Spinal cord (tissue), 10 donors: ENCODE data around the gene NEO1. TPM values are rescaled to one million over a fixed set of nuclear protein-coding genes. Genes with fewer than 3 reads are reported as not detected.

ENCODE experiments used
- DNase-seq, 6 donors: peaks; one replicate each; pipeline versions ENCODE4 v3.0.0 to v3.0.0-alpha.2; 2013 to 2015; ENCODE audit warnings: low spot score in 6 of 6, low read depth in 4 of 6
- H3K27ac ChIP-seq: one replicate; pipeline ENCODE4 v1.5.1; 2013; ENCODE audit warnings: low read depth, low read length, control low read depth
- H3K27me3 ChIP-seq: one replicate; pipeline ENCODE4 v1.6.1; 2013; ENCODE audit warnings: low read length; ENCODE audit not compliant: control insufficient read depth, insufficient read depth
- H3K36me3 ChIP-seq: one replicate; pipeline ENCODE4 v1.6.1; 2013; ENCODE audit warnings: low read length; ENCODE audit not compliant: control insufficient read depth, insufficient read depth
- H3K4me1 ChIP-seq: one replicate; pipeline ENCODE4 v1.6.1; 2013; ENCODE audit warnings: low read length; ENCODE audit not compliant: control insufficient read depth, insufficient read depth
- H3K4me3 ChIP-seq: one replicate; pipeline ENCODE4 v1.5.1; 2013; ENCODE audit warnings: low read depth, low read length, control low read depth
- H3K9me3 ChIP-seq: one replicate; pipeline ENCODE4 v1.6.1; 2013; ENCODE audit warnings: low read length; ENCODE audit not compliant: control insufficient read depth, insufficient read depth
- WGBS: methylation state at CpG from one replicate; pipeline ENCODE4 v1.1.5; 2013; ENCODE audit warnings: missing lambda C conversion rate; ENCODE audit not compliant: insufficient coverage; 5-methylcytosine and 5-hydroxymethylcytosine counted together
- polyA plus RNA-seq, 2 donors: library from polyadenylated mRNA; unstranded; fragments of 120-200 nt; gene quantifications; one replicate each; pipeline ENCODE4 v1.2.1, GENCODE V29; 2013; ENCODE audit not compliant: insufficient read length in 2 of 2
- total RNA-seq, 2 donors: library from RNA; depleted of rRNA in 1 of 2; stranded (reverse); fragments of 120-200 nt in 1 of 2; fragments of >200 nt in 1 of 2; gene quantifications; one replicate each; pipeline versions ENCODE4 v1.2.3 to v1.2.4, GENCODE V29; 2013 to 2014
- donor health status: healthy.

The NEO1 gene
- total and polyA plus RNA-seq, 4 donors = 70.6 to 121 (median 104) TPM

GRCh38 chr15:73335026-73335425 is 282.8 kb downstream of the NEO1 start:
- H3K9me3 ChIP-seq = no peaks in the 10 kb centered on the region
- 58% methylated on average over 5 of the region's 9 CpGs for WGBS
- no peak overlapping the region for H3K27ac ChIP-seq
- no peaks in the 10 kb centered on the region for H3K27me3 ChIP-seq
- DNase-seq = no peak
- H3K36me3 ChIP-seq = peaks cover 42% of the 10 kb centered on the region
- no peak overlapping the region for H3K4me3 ChIP-seq
- peaks cover 39% of the 10 kb centered on the region for H3K4me1 ChIP-seq

GRCh38 chr15:73335471-73335870 is 283.2 kb downstream of the NEO1 start:
- Histone ChIP-seq H3K4me1 (peaks cover 36% of the 10 kb centered on the region), H3K27ac (no peak overlapping the region), H3K36me3 (peaks cover 40% of the 10 kb centered on the region), H3K27me3 (no peaks in the 10 kb centered on the region), H3K9me3 (no peaks in the 10 kb centered on the region), H3K4me3 (no peak overlapping the region)
- WGBS = 44% methylated on average over 2 of the region's 5 CpGs
- no peak for DNase-seq

GRCh38 chr15:73336756-73337155 is 284.5 kb downstream of the NEO1 start:
- Histone ChIP-seq H3K36me3 (peaks cover 39% of the 10 kb centered on the region), H3K4me1 (peaks cover 32% of the 10 kb centered on the region), H3K27ac (no peak overlapping the region), H3K27me3 (no peaks in the 10 kb centered on the region), H3K9me3 (no peaks in the 10 kb centered on the region), H3K4me3 (no peak overlapping the region)
- DNase-seq = no peak
- WGBS = 92% methylated on average over 7 of the region's 7 CpGs

- Histone ChIP-seq H3K36me3 (peaks cover 39% of the 10 kb centered on the region), H3K4me1 (peaks cover 36% of the 10 kb centered on the region), H3K27me3 (no peaks in the 10 kb centered on the region), H3K27ac (no peak overlapping the region), H3K9me3 (no peaks in the 10 kb centered on the region), H3K4me3 (no peak overlapping the region)
- no peak for DNase-seq
- WGBS = 91% methylated on average over 7 of the region's 8 CpGs
Measured at GRCh38 chr15:73337187-73337586, 284.9 kb downstream of the NEO1 start.

GRCh38 chr15:73338058-73338457 is 285.8 kb downstream of the NEO1 start:
- peaks cover 39% of the 10 kb centered on the region for H3K36me3 ChIP-seq
- WGBS = 88% methylated on average over 6 of the region's 6 CpGs
- H3K4me3 ChIP-seq = no peak overlapping the region
- peaks cover 40% of the 10 kb centered on the region for H3K4me1 ChIP-seq
- no peak overlapping the region for H3K27ac ChIP-seq
- H3K27me3 ChIP-seq = no peaks in the 10 kb centered on the region
- DNase-seq = no peak
- H3K9me3 ChIP-seq = no peaks in the 10 kb centered on the region

- Histone ChIP-seq H3K4me3 (no peak overlapping the region), H3K4me1 (peaks cover 40% of the 10 kb centered on the region), H3K27me3 (no peaks in the 10 kb centered on the region), H3K9me3 (no peaks in the 10 kb centered on the region), H3K36me3 (peaks cover 38% of the 10 kb centered on the region), H3K27ac (no peak overlapping the region)
- DNase-seq = peak in 1 of 6 donors; percentile 21
- WGBS = 67% methylated on average over 7 of the region's 9 CpGs
Measured at GRCh38 chr15:73338606-73339374, 286.5 kb downstream of the NEO1 start.

- Histone ChIP-seq H3K27me3 (no peaks in the 10 kb centered on the region), H3K27ac (no peak overlapping the region), H3K4me1 (peaks cover 31% of the 10 kb centered on the region), H3K9me3 (no peaks in the 10 kb centered on the region), H3K36me3 (peaks cover 37% of the 10 kb centered on the region), H3K4me3 (no peak overlapping the region)
- DNase-seq = no peak
- WGBS = 87% methylated on average over 7 of the region's 9 CpGs
Measured at GRCh38 chr15:73340502-73341192, 288.4 kb downstream of the NEO1 start.

GRCh38 chr15:73341886-73342600 is 289.8 kb downstream of the NEO1 start:
- Histone ChIP-seq H3K4me1 (peaks cover 26% of the 10 kb centered on the region), H3K27me3 (no peaks in the 10 kb centered on the region), H3K4me3 (no peak overlapping the region), H3K36me3 (peaks cover 33% of the 10 kb centered on the region), H3K9me3 (no peaks in the 10 kb centered on the region), H3K27ac (no peak overlapping the region)
- DNase-seq = peak in 5 of 6 donors; percentile 27 to 83 (median 57)
- WGBS = 52% methylated on average over 13 of the region's 14 CpGs

GRCh38 chr15:73344056-73344455 is 291.8 kb downstream of the NEO1 start:
- Histone ChIP-seq H3K27ac (no peak overlapping the region), H3K27me3 (no peaks in the 10 kb centered on the region), H3K9me3 (no peaks in the 10 kb centered on the region), H3K36me3 (peaks cover 27% of the 10 kb centered on the region), H3K4me3 (no peak overlapping the region), H3K4me1 (peaks cover 22% of the 10 kb centered on the region)
- DNase-seq = no peak
- 92% methylated on average over 3 of the region's 3 CpGs for WGBS
